ENCODE measurements around the gene LCN15.
A peak's percentile ranks its signal among the peaks of the same experiment; 100 is the strongest.

Gene LCN15

DNA sequence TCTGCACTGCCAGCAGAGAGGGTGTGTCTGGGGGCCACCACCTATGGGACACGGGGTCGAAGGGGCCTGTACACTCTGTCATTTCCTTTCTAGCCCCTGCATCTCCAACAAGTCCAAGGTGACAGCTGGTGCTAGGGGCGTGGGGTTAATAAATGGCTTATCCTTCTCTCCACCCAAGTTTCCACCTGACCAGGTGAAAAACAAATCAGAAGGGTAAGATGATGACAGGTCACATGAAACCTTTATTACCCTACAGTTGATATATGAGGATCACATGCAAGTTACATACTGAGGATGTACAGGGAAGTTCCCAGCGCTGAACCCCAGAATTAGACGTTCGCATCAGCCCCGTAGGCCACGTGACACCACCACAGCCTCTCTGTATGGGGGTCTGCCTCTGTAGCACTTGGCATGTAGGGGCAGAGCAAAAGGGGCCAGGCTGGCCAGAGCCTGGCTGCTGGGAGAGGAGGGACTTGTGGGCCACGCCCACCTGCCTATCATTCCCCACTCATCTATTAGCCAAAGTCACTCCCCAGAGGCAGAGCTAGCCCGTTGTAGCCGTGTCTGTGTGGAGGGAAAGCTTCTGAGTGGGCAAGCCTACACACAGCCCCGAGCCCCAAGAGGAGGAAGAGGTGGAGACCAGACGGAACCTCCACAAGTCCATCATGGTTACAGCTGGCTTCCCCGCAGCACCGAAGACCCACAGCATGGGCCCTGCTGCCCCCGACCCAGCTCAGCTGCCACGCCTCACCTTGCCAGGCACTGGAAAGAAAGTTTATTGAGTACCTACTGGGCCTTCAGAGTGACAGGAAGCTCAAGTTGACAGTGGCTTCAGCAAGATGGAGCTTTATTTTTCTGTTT is 29.0 kb upstream of the LCN15 start:
- WGBS (ENCODE audit: insufficient coverage), result 80% methylated on average over 12 of the region's 17 CpGs
- no peak for DNase-seq
- Histone ChIP-seq H3K36me3 (ENCODE audit: control insufficient read depth in 4 of 4, insufficient read depth in 4 of 4, low read length in 3 of 4) (peaks cover 0 to 17% (median 4%) of the 10 kb centered on the region in 4 experiments), H3K27me3 (replicated peaks in 2 of 5; ENCODE audit: control insufficient read depth in 4 of 5, insufficient read depth in 5 of 5, low read length in 4 of 5) (peaks cover 0 to 14% (median 2%) of the 10 kb centered on the region in 5 experiments), H3K4me1 (ENCODE audit: control extremely low read depth in 1 of 4, control insufficient read depth in 4 of 4, insufficient read depth in 4 of 4, low read length in 3 of 4) (peaks cover 0 to 32% (median 20%) of the 10 kb centered on the region in 4 experiments), H3K4me3 (ENCODE audit: control insufficient read depth in 1 of 7, extremely low read depth in 1 of 7, insufficient read depth in 4 of 7, low read depth in 2 of 7, low read length in 6 of 7) (no peak overlapping the region), H3K9me3 (ENCODE audit: control extremely low read depth in 1 of 5, control insufficient read depth in 4 of 5, insufficient read depth in 2 of 5, low read depth in 1 of 5, low read length in 4 of 5) (no peaks in the 10 kb centered on the region), H3K27ac (ENCODE audit: insufficient read depth in 1 of 2, low read depth in 1 of 2, low read length in 2 of 2, poor library complexity in 1 of 2, severe bottlenecking in 2 of 2) (no peak overlapping the region)
- ChIA-PET POLR2A (no interaction called here), CTCF (interaction anchor here (0.6 to 2.1 kb wide), 18 partner anchors 9 to 275 kb away, joined by 3 to 14 read pairs (median 3); partner anchors contain the start of gene RABL6)

DNA sequence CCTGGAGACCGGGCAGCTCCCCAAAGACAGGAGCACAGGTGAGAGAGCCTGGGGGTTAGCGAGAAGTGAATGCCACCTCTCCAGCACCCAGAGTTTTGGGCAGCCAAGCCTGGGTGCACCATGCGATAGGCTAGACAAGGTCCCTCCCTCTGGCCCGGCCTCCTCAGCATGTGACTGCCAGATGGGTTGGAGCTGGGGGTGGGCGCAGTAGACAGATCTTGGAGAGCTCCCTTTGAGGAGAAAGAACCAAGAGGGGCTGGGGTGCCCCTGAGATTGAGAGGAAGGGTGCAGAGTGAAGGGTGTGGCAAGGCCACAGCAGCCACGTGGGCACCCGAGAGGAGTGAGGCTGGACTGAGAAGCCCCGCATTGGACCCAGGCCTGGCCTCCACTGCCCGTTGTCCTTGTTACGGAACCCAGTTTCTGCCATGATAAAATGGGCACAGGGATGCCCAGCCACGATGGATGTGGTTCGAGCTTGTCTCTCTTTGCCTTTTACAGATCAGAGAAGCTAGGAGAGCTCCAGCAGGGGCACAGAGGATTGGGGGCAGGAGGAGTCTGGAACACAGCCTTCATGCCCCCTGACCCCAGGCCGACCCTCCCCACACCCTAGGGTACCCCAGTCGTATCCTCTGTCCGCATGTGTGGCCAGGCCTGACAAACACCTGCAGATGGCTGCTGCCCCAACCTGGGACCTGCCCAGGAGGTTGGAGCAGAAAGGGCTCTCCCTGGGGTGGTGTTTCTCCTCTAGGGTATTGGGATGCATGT is 28.2 kb upstream of the LCN15 start:
- peak overlapping the region in 6 of 7 experiments; percentile 16 to 91 (median 78) for H3K4me3 ChIP-seq (ENCODE audit: control insufficient read depth in 1 of 7, extremely low read depth in 1 of 7, insufficient read depth in 4 of 7, low read depth in 2 of 7, low read length in 6 of 7)
- ChIA-PET CTCF (interaction anchor here (0.6 to 2.1 kb wide), 11 partner anchors 8 to 244 kb away, joined by 3 to 14 read pairs (median 3); partner anchors contain the start of gene RABL6), POLR2A (no interaction called here)
- H3K36me3 ChIP-seq (ENCODE audit: control insufficient read depth in 4 of 4, insufficient read depth in 4 of 4, low read length in 3 of 4), result peaks cover 0 to 17% (median 4%) of the 10 kb centered on the region in 4 experiments
- H3K27me3 ChIP-seq (replicated peaks in 2 of 5; ENCODE audit: control insufficient read depth in 4 of 5, insufficient read depth in 5 of 5, low read length in 4 of 5), result peaks cover 0 to 11% (median 2%) of the 10 kb centered on the region in 5 experiments
- WGBS (ENCODE audit: insufficient coverage), result 83% methylated on average over 10 of the region's 15 CpGs
- DNase-seq, result peak in 1 of 3 donors; percentile 21
- H3K9me3 ChIP-seq (ENCODE audit: control extremely low read depth in 1 of 5, control insufficient read depth in 4 of 5, insufficient read depth in 2 of 5, low read depth in 1 of 5, low read length in 4 of 5), result no peaks in the 10 kb centered on the region
- H3K27ac ChIP-seq (ENCODE audit: insufficient read depth in 1 of 2, low read depth in 1 of 2, low read length in 2 of 2, poor library complexity in 1 of 2, severe bottlenecking in 2 of 2), result peak overlapping the region in 1 of 2 experiments; percentile 83
- peaks cover 0 to 38% (median 23%) of the 10 kb centered on the region in 4 experiments for H3K4me1 ChIP-seq (ENCODE audit: control extremely low read depth in 1 of 4, control insufficient read depth in 4 of 4, insufficient read depth in 4 of 4, low read length in 3 of 4)

DNA sequence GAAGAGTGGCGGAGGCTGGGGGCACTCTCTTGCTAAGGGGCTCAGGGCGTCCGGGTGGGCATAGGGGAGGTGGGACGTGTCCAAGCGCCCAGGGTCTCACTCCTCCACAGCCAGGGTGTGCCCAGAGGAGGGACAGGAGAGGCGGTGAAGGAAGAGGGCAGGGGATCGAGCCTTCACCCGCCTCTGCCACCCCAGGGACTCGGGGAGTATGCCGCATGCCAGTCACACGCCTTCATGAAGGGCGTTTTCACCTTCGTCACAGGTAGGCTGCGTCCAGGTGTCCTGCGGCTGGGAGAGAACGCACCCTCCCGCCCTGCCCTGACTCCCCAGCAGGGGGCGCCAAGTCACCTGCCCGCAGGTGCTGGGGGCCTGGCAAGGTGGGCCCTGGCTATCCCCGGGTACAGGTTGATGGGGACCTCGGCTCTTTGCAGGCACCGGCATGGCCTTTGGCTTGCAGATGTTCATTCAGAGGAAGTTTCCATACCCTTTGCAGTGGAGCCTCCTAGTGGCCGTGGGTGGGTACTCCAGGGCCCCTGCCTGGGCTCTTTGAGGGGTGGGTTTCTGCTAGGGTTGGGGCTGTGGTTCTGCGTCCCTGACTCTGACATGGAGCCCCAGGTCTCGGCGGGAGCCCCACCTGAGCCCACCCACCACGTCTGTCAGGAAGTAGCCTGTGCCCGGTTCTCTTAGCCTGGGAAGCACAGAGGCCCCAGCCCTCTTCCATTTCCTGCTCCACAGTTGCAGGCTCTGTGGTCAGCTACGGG is 27.4 kb upstream of the LCN15 start:
- CTCF ChIA-PET, result interaction anchor here (0.9 to 2.1 kb wide), 9 partner anchors 9 to 245 kb away, joined by 3 to 14 read pairs (median 3); partner anchors contain the start of gene RABL6
- Histone ChIP-seq H3K27me3 (replicated peaks in 2 of 5; ENCODE audit: control insufficient read depth in 4 of 5, insufficient read depth in 5 of 5, low read length in 4 of 5) (peaks cover 0 to 6% (median 0%) of the 10 kb centered on the region in 5 experiments), H3K27ac (ENCODE audit: insufficient read depth in 1 of 2, low read depth in 1 of 2, low read length in 2 of 2, poor library complexity in 1 of 2, severe bottlenecking in 2 of 2) (peak overlapping the region in 1 of 2 experiments; percentile 83), H3K36me3 (ENCODE audit: control insufficient read depth in 4 of 4, insufficient read depth in 4 of 4, low read length in 3 of 4) (peaks cover 0 to 17% (median 4%) of the 10 kb centered on the region in 4 experiments), H3K4me1 (ENCODE audit: control extremely low read depth in 1 of 4, control insufficient read depth in 4 of 4, insufficient read depth in 4 of 4, low read length in 3 of 4) (peaks cover 0 to 40% (median 24%) of the 10 kb centered on the region in 4 experiments), H3K4me3 (ENCODE audit: control insufficient read depth in 1 of 7, extremely low read depth in 1 of 7, insufficient read depth in 4 of 7, low read depth in 2 of 7, low read length in 6 of 7) (peak overlapping the region; percentile 45 to 91 (median 76)), H3K9me3 (ENCODE audit: control extremely low read depth in 1 of 5, control insufficient read depth in 4 of 5, insufficient read depth in 2 of 5, low read depth in 1 of 5, low read length in 4 of 5) (no peaks in the 10 kb centered on the region)
- POLR2A ChIA-PET, result no interaction called here
- peak; percentile 36 to 67 (median 65) for DNase-seq
- 0% methylated on average over 28 of the region's 29 CpGs for WGBS (ENCODE audit: insufficient coverage)

DNA sequence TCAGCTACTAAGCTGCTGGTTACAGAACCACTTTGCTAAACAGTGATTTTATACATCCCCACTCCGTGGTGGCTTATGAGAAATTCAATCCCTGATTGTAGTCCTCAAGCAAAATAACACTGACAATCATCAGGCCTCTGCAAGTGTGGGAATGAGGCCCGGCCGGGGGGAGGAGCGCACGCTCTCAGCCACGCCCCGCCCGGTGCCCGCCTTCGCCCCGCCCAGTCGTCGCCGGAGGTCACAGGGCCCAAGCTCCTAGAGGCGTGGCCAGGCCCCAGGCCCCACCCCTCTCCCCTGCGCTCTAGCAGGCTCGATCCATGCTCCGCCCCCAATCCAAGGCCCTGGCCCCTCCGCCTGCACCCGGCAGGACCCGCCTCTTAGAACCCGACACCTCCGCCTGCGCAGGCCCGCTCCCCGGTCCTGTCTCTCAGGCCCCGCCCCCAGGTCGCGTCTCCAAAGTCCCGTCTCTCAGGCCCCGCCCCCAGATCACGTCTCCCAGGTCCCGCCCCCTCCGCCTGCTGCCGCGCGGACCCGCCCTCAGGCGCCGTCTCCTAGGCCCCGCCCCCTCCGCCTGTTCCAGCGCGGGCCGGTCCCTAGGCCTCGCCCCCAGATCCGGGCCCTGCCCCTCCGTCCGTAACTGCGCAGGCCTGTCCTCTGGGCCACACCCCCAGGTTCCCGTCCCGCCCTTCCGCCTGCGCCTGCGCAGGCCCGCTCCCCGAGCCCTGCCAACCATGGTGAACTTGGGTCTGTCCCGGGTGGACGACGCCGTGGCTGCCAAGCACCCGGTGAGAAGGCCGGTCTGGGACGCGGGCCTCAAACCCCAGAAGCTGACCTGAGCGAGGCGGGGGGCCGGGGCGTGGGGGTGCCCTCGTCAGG is 26.6 kb upstream of the LCN15 start, which contains the start of gene TMEM141:
TSS of gene TMEM141 (plus strand) at position 705 of the 876 bp plus-strand sequence. CDS start at position 732, 27 bp downstream.
- Histone ChIP-seq H3K27ac (ENCODE audit: insufficient read depth in 1 of 2, low read depth in 1 of 2, low read length in 2 of 2, poor library complexity in 1 of 2, severe bottlenecking in 2 of 2) (peak within 1 kb of the TSS in 1 of 2 experiments; percentile 83), H3K9me3 (ENCODE audit: control extremely low read depth in 1 of 5, control insufficient read depth in 4 of 5, insufficient read depth in 2 of 5, low read depth in 1 of 5, low read length in 4 of 5) (no peaks in the 10 kb centered on the region), H3K27me3 (replicated peaks in 2 of 5; ENCODE audit: control insufficient read depth in 4 of 5, insufficient read depth in 5 of 5, low read length in 4 of 5) (peaks cover 0 to under 1% (median 0%) of the 10 kb centered on the region in 5 experiments), H3K4me1 (ENCODE audit: control extremely low read depth in 1 of 4, control insufficient read depth in 4 of 4, insufficient read depth in 4 of 4, low read length in 3 of 4) (peaks cover 0 to 40% (median 24%) of the 10 kb centered on the region in 4 experiments), H3K4me3 (ENCODE audit: control insufficient read depth in 1 of 7, extremely low read depth in 1 of 7, insufficient read depth in 4 of 7, low read depth in 2 of 7, low read length in 6 of 7) (peak within 1 kb of the TSS; percentile 45 to 91 (median 76)), H3K36me3 (ENCODE audit: control insufficient read depth in 4 of 4, insufficient read depth in 4 of 4, low read length in 3 of 4) (peaks cover 0 to 17% (median 4%) of the 10 kb centered on the region in 4 experiments)
- 0% methylated on average over 51 of the region's 70 CpGs for WGBS (ENCODE audit: insufficient coverage)
- peak; percentile 98 to 99 (median 99) for DNase-seq
- ChIA-PET CTCF (interaction anchor here (0.8 kb wide), 1 partner anchor 9 kb away, joined by 3 read pairs; no protein-coding TSS in a partner anchor), POLR2A (interaction anchor here (0.7 kb wide), 1 partner anchor 220 kb away, joined by 3 read pairs; no protein-coding TSS in a partner anchor)

DNA sequence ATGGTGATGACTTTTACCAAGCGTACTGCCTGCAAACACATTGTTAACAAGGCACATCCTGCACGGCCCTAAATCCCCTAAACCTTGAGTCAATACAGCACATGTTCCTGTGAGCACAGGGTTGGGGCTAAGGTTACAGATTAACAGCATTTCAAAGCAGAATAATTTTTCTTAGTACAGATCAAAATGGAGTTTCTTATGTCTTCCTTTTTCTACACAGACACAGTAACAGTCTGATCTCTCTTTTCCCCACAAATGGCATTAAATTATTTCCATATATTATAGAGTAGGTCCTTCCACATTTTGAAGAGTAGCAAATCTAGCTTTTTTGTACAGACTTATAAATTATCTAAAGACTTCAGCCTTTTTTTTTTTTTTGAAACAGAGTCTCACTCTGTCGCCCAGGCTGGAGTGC is 25.2 kb upstream of the LCN15 start:
- peaks cover 0 to 43% (median 24%) of the 10 kb centered on the region in 4 experiments for H3K4me1 ChIP-seq (ENCODE audit: control extremely low read depth in 1 of 4, control insufficient read depth in 4 of 4, insufficient read depth in 4 of 4, low read length in 3 of 4)
- 86% methylated on average over 3 of the region's 3 CpGs for WGBS (ENCODE audit: insufficient coverage)
- no peak for DNase-seq
- ChIA-PET CTCF (no interaction called here), POLR2A (no interaction called here)
- no peak overlapping the region for H3K4me3 ChIP-seq (ENCODE audit: control insufficient read depth in 1 of 7, extremely low read depth in 1 of 7, insufficient read depth in 4 of 7, low read depth in 2 of 7, low read length in 6 of 7)
- H3K9me3 ChIP-seq (ENCODE audit: control extremely low read depth in 1 of 5, control insufficient read depth in 4 of 5, insufficient read depth in 2 of 5, low read depth in 1 of 5, low read length in 4 of 5), result no peaks in the 10 kb centered on the region
- peaks cover 0 to 17% (median 4%) of the 10 kb centered on the region in 4 experiments for H3K36me3 ChIP-seq (ENCODE audit: control insufficient read depth in 4 of 4, insufficient read depth in 4 of 4, low read length in 3 of 4)
- no peaks in the 10 kb centered on the region for H3K27me3 ChIP-seq (replicated peaks in 2 of 5; ENCODE audit: control insufficient read depth in 4 of 5, insufficient read depth in 5 of 5, low read length in 4 of 5)
- peak overlapping the region in 1 of 2 experiments; percentile 60 for H3K27ac ChIP-seq (ENCODE audit: insufficient read depth in 1 of 2, low read depth in 1 of 2, low read length in 2 of 2, poor library complexity in 1 of 2, severe bottlenecking in 2 of 2)

All from common myeloid progenitor, CD34-positive (primary cell).